Stimulated activated CD8-positive, alpha-beta memory T cell treated with anti-CD3 and anti-CD28 coated beads, Interleukin-12 subunit alpha, Interleukin-12 subunit beta, amount 100 ng/mL, for 1 hour (primary cell): ENCODE measurements around the gene ARPIN.
"Not testable (repeated sequence)": the region's sequence is repeated elsewhere in the genome, so short reads cannot be mapped to it uniquely, and the experiment has no call there.

ENCODE experiments used
- DNase-seq: peaks from one replicate; pipeline ENCODE4 v3.0.0-alpha.2; 2020; ENCODE audit warnings: low read depth

Gene ARPIN

DNA sequence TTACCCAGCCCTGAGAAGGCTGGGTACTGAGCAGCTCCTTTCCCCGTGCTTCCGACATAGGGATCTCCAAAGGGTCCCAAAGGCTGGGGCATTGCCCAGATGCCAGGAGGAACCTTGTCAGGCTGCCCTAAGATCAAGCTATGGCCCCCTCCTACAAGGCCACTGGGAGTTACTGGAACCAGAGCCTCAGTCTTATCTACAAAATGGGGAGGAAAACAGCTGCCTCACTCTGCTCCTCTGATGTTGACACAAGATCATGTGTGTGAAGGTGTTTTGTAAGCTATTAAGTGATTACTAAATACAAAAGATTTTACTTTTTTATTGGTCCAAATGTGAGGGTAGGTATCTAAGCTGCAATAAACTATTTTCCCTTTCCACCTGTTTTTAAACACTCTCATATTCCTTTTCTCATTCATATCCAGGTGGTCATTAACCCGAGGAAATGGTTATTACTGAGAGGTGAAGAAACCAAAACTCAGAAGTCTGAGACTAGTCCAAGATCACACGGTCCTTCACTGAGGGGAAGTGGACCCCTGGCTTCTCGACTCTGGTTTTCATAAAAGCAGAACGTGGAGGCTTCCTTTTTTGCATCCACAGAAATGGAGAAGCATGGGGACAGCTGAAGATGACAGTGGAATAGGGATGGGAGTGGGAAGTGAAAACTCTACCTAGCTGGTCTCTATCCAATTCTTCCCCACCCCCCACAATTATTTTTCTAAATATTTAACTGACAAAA lies 1.7 kb downstream of the ARPIN start:
- no peak for DNase-seq

DNA sequence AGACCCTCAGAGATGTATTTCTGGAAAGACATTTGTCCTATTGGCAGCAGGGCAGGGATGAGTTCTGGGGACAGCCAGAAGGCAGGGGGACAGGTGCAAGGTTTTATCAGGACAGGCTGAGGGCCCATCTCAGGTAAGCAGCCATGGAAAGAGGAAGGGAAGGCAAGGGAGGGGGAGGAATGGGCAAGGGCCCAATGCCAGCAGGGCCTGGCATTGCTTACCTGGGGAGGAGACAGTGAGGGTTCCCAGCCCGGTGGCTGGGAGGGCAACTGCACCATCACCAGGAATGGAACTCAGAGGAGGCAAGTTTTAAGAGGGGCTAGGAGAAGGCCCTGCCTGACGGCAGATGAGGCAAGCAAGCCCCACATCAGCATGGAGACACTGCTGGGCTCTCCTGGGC lies 3.1 kb downstream of the ARPIN start:
- no peak for DNase-seq

DNA sequence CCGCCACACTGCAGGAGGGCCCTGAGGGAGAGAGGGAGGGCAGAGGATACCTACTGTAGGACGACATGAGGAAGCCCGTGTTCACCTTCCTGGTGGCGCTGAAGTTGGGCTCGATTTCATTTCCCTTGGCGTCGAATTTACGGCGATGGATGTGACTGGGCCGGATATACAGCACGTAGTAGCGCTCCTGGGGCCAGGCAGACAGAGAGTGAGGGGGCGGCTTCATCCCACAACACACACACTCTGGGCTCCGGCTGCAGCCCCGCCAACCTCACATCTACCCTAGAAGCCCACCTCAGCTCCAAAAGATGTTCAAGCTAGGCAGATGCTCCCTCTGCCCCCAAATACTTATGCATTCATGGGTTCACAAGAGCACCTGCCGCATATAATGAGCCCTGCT lies 4.5 kb downstream of the ARPIN start:
- DNase-seq: no peak

DNA sequence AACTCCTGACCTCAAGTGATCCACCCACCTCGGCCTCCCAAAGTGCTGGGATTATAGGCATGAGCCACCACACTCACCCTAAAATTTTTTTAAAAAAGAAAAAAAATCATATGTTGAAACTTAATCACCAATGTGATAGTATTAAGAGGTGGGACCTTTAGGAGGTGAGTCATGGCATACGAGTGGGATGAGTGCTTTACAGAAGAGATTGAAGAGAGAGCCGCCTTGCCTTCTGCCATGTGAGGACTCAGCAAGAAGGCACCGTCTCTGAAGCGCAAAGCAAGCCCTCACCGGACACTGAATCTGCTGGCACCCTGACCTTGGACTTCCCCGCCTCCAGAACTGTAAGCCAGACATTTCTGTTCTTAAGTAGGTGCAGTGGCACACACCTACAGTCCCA lies 5.5 kb downstream of the ARPIN start:
- DNase-seq: no peak

DNA sequence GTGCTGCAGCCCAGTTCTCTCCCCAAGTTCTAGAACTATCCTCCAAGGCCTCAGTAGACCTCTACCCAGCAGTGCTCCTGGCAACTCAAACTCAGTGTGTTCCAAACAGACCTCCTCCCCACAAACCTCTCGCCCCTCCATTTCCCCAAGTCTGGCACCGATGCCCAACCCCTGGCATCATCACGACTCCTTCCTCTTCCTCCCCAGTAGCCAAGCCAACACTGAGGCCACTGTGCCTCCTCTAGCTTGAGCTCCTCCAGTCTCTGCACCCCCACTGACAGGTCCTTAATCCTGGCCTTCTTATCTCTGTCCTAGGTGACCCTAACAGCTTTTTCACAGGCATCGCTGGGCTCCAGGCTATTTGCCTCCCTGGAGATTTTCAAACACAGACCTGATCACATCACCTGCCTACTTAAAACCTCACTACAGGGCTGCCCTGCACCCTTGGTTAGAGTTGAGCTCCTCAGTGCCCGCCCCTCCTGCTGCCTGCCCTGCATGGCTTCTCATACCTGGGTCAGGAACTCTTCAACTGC lies 6.8 kb downstream of the ARPIN start:
- no peak for DNase-seq

DNA sequence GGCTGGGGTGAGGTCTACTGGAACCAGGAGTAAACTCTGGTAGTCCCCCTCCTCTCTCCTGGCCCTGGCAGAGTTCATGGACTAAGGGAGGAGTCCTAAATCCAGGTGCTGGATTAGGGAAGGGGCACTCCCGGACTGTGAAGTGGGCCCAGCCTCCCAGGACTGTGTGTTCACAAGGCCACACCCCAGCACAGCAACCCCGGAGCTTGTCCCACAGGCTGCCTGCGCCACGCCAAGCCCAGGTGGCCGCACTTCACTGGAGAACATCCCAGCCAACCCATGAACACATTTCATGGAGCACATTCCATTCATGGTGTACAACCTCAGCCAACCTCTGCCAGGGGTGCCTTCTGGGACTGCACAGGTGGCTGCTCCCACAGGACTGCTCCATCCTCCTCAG lies 8.2 kb downstream of the ARPIN start:
- DNase-seq: no peak

DNA sequence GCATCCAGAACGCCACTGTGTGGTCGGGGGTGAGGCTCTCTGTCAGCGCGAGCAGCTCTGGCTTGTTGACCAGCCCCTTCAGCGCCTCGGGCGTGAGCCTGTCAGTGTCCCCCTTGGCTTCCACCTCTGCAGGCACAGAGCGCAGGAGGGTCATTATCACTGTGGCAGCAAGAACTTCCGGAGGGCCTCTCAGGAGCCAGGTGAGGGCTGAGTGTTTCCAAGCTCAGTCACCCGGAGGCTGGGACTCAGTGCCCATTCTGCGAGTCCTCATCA lies 9.0 kb downstream of the ARPIN start:
- DNase-seq: no peak

DNA sequence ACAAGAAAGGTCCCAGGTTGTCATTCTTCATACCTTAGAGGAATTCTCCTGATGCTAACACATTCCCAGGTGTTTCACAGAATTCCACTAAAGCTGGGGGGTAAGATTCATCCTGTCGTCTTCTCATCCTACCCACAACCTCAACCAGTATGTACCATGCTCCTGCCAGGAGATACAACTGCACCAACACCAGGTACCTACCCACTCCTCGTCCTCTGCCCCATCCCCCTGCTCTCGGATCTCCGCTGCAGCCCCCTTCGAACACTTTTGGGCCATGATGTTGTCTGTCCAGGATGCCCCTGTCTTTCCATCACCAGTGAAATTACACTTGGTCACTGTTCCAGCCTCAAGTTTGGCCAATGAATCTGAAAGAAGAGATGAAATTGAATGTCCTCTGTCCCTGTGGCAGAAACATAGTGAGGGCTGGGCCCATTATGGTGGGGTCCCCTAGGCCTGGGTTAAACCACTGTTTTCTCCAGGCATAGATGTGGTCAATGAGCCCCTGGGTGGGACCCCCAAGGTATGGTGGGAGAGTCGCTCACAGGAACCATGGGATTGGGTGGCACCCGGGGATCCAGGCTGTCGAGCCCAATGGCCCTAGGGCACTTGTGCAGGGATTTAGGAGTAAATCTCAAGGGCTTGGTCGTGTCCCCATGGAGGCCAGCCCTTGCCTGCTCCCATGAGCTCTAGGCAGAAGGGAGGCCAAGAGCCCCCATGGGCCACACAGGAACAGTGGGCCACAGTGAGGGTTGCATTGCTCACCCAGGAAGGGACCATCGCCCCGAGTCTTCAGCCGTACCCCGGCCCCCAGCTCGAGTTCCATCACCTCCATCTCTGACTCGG lies 9.5 kb downstream of the ARPIN start:
- DNase-seq: no peak

DNA sequence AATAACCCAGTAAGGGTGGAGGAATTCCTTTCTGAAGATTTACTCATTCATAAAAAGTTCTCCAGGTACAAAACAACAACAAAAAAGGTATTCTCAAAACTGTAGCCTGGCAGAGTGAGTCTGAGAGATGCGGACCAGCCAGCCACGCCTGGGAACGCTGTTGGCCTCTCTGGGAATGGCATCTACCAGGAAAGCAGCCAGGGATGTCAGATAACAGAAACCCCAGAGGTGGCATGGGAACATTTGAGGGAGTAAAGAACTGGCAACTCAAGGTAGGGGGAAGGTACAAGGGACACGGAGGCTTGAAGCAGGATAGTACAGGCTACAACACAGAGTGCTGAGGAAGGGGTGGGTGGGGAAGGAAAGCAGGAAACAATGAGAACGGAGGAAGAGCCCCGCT lies 11.9 kb downstream of the ARPIN start:
- DNase-seq: no peak

DNA sequence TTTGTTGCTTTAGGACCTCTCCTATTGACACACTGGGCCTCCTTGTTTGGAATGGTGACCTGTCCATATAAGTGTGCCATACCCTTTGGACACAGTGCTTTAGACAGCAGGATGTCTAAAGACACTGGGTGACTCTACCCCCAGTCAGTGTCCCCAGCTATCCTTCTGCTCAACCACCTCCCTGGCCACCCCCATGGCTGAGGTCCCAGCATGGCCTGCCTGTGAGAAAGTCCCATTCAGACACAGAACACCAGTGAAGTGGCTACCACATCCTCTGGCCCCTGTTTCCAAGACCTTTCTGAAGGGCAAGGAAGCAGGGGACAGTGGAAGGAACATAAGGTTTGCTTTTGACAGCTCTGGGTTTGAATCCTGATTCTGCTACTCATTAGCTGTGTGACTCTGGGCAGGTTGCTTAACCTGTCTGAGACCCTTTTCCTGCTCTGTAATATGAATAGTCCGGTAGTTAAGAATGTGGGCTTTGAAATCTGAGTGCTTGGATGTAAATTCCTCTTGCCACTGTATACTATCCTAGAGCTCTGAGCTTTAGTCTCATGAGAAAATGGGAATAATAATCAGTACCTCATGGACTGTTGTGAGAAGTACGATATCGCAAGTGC lies 12.7 kb downstream of the ARPIN start:
- no peak for DNase-seq

DNA sequence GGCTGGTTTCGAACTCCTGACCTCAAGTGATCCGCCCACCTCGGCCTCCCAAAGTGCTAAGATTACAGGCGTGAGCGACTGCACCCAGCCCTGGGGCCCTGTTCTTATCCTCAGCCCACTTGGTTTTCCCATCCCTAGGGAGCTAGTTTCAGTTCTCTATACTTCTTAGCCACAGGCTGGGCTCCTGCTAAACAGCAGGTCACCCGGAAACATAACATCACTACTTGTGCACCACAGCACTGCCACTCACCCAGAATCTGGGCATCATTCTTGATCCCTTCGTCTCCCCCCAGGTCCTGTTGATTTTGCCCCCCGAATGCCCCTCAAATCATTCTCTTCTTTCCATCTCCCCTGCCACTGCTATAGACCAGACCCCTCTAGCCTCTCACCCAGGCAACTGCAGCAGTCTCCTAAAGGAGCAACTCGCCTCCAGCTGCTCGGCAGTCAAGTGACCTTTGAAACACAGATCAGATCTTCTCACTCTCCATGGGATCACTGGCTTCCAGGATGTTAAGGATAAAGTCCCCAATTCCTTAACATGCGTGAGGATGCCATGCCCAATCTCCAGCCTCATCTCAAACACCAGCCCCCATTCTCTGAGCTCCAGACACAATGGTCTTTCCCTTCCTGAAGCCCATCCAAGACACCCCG lies 13.3 kb downstream of the ARPIN start:
- DNase-seq: no peak

DNA sequence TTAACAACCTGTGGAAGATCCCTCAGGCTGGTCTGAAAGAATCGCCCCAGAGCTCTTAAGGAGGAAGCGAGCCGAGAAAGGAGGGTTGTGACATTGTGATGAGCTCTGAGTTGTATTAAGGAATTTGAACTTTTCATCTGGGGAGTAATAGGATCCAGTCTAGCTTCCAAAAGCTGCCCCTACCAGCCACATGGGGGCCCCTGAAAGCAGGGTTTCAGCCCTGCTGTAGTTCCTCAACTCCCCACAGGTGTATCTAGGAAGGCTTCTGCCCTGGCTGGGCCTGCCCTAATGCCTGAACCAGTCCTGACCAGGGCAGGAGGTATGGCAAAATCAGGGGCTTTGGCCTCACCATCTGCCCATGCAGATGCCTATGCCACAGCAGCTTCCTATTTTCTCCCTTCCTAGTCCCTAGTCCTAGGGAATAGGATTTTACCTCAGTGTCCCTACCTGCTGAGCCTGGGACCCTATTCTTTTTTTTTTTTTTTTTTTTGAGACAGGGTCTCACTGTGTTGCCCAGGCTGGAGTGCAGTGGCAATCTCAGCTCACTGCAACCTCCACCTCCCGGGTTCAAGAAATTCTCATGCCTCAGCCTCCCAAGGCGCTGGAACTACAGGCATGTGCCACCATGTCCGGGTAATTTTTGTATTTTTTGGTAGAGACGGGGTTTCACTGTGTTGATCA lies 14.0 kb downstream of the ARPIN start:
- DNase-seq: peak; percentile 15

DNA sequence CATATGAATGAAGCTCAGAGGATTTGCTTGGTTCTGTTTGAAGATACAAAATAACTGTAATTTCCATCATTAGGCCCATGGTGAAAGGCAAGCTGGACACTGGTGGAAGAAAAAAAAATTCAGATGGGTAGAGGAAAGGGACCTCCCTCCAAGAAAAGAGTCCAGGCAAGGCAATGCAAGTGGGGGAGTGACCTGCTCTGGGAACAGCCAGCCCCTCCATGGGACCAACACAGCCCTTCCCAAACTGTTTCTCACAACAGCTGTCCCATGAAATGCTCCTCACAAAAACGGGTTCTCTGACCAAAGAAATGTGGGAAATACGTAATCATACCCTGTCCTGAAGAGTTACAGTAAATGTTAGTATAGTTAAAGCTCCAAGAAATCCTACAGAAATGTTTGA lies 14.6 kb downstream of the ARPIN start:
- DNase-seq: no peak

DNA sequence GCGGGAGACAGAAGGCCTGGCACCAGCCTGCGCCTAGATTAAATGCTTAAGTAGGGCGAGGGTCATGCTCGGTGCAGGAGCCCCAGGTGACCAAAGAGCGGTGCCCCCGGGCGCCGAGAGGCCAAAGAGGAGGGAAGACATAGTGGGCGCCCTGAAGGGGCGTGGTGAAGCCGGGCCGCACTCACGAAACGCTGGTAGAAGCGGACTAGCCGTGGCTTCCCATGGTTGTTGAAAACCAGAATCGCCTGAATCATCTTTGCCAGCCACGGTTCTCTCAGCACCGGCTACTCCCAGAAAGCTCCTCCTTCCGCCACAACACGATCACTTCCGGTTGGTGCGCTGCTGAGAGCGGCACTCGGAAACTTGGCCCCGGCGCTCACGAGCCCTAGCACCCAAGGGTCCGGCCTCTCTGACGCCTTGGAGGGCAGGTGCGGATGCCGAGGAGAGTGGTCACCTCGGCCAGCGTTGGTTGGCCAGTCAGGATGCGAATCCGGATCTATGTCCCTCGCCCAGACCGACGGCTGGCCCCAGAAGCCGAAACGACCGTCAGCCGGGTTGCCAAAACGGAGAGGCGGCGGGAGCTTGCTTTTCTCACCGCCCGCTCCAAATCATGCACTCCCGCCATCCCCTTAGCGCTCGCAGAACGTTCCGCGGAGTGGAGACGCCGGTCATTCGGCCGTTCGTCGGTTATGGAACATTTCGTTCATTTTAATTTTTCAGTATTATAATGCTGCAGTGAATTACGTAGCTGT lies 18.9 kb downstream of the ARPIN start, which contains the start of gene AP3S2:
Gene AP3S2 (minus strand): TSS at position 299 of the 752 bp plus-strand sequence. CDS start 45 bp downstream, at position 254.
- peak; percentile 83 for DNase-seq

DNA sequence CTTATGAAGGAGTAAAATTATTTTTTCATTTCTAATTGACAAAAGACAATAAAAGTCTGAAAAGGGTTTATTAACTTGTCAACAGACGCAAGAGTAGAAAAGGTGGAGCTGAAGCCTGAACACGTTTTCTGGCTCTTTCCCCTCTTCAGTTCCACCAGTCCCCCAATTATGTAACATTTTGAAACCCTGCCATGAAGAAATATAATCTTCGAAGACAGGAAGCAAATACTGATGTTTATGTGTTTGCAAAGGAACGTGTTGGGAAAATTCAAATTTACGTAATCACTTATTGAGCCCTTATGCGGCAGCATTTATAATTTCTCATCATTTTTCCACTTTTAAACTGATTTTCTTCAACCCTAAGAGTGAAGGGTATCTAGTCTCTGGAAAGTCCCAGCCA lies 19.7 kb downstream of the ARPIN start:
- DNase-seq: no peak

DNA sequence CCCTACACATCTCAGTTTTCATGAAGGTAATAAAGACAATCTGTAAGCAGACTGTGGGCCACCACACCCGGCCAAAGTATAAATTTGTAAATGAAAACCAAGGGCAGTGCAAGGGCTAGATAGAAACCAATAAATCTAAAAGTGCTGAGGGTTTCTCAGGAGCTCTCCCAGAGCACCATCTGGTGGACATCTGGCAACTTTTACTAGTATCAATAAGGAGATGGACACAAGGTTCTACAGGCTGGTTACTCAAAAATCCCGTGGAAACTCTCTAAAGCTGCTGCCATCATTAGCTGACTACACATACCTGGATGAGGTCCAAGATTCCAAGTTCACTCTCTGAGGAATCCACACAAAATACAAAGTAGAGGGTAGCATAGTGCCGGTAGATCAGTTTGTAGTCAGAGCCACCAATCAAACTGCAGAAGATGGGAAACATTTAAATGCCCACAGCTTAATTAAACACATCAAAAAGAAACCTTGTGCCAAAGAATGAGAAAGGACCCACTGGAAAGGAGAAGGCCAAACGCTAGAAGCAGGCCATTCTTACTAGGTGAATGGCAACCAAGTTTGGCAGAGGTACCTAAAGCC lies 24.4 kb downstream of the ARPIN start:
- no peak for DNase-seq

DNA sequence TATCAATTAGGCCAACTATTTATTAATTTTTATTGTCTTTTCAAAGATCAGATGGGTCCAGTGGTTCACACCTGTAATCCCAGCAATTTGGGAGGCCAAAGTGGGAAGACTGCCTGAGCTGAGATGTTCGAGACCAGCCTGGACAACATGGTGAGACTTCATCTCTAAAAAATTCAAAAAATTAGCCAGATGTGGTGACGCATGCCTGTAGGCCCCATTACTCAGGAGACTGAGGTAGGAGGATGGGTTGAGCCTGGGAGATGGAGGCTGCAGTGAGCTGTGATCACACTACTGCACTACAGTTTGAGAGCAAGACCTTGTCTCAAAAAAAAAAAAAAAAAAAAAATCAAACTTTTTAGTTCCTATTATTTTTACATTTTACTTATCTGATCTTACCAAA lies 27.1 kb downstream of the ARPIN start:
- DNase-seq: no peak

DNA sequence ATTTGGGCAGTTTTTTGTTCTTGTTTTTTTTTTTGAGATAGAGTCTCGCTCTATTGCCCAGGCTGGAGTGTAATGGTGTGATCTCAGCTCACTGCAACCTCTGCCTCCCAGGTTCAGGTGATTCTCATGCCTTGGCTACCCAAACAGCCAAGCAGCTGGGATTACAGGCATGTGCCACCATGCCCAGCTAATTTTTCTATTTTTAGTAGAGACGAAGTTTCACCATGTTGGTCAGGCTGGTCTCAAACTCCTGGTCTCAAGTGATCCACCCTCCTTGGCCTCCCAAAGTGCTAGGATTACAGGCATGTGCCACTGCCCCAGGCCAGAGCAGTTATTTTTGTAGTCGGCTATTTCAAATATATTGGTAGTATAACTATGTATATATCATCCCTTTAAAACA lies 27.6 kb downstream of the ARPIN start:
- not testable (repeated sequence) for DNase-seq

DNA sequence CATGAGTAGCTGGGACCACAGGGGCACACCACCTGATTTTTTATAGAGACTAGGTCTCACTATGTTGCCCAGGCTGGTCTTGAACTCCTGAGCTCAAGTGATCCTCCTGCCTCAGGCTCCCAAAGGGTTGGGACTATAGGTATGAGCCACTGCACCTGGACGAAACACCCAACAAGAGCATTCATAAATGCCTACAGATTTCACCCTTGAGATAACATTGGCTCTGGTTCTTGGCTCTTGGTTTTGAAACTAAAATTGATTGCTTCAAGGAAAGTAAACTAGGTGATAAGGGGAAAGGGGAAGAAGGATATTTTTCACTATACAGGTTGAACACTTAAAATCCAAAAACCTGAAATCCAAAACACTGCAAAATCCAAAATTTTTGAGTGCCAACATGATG lies 29.2 kb downstream of the ARPIN start:
- DNase-seq: no peak

DNA sequence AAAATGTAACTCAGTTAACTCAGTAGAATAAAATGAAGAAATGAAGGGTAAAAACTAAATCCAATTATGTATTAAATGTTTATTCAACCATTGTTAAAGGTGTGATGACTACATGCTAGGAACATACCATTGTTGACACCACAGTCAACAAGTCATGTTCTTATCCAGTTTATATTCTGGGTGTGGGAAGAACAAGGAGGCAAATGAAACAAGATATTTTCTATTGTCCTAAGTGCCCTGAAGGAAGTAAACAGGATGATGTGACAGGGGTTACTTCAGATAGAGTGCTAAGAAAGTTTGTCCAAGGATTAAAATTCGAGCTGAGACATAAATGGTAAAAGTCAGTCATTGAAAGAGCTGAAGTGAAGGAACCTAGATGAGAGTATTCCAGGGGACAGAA lies 32.0 kb downstream of the ARPIN start:
- no peak for DNase-seq

DNA sequence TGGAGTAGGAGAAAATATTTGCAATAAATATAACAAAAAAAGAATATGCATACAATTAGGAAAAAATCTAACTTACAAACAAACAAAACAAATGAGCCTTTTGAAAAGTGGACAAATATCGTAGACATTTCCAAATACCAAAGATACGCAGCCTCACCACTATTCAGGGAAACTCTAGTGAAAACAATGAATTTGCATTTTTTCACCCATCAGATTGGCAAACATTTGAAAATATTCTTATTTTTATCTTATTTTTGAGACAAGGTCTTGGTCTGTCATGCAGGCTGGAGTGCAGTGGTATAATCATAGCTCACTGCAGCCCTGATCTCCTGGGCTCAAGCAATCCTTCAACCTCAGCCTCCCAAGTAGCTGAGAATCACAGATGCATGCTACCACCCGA lies 34.4 kb downstream of the ARPIN start:
- DNase-seq: no peak
